HG03378 (cell line): Measurements from ENCODE around the gene MAB21L3.

Experiments
- ATAC-seq: cut with Tn5 transposase; IDR thresholded peaks from one replicate; pipeline ENCODE4 v1.9.1; 2021; ENCODE audit warnings: mild to moderate bottlenecking, moderate library complexity; ENCODE audit not compliant: unreplicated experiment

Gene MAB21L3

DNA sequence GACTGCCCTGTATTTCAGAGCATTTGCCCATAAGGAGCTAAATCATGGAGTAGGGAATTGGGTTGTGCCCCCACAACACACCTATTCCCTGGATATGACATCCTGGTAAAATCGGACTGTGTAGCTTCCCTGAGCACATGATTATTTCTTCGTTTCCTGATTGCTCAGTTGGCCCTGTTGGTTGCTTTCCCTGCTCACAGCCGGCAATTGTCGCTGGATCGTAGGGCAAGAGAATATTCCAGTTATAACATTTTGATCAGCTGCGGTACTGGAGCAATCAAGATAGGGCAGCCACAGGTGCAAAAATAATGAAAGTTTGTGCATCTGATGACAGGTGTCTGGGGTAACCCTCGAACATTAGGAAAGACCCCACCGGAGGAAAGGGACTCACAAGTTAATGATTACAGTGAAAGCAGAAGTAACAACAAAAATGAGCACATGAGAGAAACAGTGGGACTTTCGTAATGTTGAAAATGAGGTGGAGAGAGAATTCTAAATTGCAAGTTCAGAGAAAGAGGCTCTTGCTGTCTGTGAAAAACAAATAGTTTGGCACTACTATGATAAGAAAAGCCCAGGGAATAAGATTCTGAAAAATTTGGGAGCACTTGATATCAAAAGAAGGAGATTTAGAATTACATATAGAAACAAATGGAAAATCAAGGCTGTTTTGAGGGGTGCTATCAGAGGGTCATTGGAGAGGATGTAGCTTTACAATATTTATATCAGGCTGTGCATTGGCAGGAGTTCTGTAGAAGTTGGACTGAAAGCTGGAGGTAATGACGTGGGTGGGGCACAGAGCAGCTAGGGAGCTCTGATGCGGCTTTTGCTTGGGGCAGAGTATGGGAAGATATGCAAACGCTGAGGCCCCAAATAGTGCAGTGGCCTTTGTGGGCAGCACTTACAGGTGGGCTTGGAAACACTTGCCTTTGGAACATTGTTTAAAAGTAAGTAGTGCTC, at the start of gene MAB21L3:
TSS of gene MAB21L3 (plus strand) at position 833 of the 957 bp plus-strand sequence. CDS start 1,217 bp downstream, outside the sequence.
- ATAC-seq: peak; percentile 72

GRCh38 chr1:116062201-116062600, 49.0 kb upstream of the MAB21L3 start:
- no peak for ATAC-seq

DNA sequence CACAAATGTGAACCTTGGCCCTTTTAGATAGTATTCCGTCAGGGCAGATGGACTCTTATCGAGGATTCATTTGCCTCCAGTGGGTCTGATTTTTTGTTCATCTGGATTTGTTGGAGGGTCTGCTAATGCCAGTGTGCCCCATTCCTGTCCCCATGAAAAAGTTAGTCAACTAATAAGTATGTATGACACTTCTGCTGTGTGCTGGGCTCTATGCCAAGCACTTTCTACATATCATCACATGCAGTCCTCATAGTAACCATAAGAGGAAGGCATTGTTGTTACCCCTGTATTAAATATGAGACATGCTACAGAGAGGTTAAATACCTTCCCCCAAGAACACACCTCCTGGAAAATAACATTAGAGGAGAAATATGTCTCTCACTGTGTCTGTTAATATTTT, 46.6 kb upstream of the MAB21L3 start:
- no peak for ATAC-seq

- ATAC-seq: no peak
These were observed 44.2 kb upstream of the MAB21L3 start for GRCh38 chr1:116066868-116067565.

- ATAC-seq: no peak
These were observed 43.7 kb upstream of the MAB21L3 start for GRCh38 chr1:116067566-116067890.

DNA sequence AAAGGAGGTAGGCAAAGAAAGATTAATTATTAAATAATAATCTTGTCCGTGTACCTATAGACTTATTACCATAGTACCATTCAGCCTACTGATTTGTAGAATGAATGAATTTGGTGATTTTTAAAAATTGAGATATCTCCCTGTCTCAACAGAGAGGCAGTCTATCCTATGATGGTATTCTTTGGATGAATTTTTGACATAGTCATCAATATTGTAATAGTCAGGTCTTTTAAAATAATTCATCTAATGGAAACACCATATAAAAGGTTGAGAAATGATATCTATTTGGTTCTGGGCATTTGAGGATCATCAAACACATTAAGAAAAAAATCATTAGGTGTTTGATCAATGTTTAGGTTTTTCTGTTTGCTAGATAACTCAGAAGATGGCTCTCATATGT, 35.6 kb upstream of the MAB21L3 start:
- ATAC-seq: no peak

- ATAC-seq: no peak
These were observed 35.2 kb upstream of the MAB21L3 start for GRCh38 chr1:116075990-116076389.

GRCh38 chr1:116076831-116077230, 34.4 kb upstream of the MAB21L3 start:
- no peak for ATAC-seq

DNA sequence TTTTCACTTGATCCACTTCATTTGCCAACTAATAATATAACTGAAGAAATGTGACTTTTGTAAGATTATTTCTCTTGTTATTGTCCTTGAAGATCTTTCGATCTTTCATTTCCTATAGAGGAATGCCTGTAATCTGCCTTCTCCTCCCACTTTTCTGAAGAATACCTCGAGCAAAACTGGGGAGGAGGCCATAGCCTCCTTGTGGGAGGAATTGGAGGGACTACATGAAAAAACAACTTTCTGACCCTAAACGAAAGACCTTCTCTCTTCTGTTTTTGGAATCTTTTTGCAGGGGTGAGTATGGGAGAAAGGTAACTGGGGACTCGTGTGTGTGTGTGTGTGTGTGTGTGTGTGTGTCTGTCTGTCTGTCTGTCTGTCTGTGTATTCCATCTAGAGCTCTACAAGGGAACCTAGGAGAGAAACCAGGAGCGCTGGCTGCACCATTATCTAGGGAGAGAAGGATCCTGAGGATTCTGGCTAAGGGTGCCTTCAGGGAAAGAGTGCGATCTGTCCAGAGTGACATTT, 32.4 kb upstream of the MAB21L3 start:
- no peak for ATAC-seq

GRCh38 chr1:116087628-116088027, 23.6 kb upstream of the MAB21L3 start:
- ATAC-seq: no peak

DNA sequence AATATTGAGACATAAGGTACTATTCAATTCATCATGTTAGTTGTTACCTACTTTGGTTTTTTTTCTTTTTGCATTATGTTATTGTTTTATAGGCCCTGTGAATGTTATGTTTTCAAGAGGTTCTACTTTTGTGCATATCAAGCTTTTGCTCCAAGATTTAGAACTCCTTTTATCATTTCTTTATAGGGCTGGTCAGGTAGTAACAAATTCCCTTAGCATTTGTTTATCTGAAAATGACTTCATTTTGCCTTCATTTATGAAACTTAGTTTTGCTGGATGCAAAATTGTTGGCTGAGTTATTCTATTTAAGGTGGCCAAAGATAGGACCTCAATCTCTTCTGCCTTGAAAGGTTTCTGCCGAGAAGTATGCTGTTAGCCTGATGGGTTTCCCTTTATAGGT, 21.3 kb upstream of the MAB21L3 start:
- no peak for ATAC-seq

DNA sequence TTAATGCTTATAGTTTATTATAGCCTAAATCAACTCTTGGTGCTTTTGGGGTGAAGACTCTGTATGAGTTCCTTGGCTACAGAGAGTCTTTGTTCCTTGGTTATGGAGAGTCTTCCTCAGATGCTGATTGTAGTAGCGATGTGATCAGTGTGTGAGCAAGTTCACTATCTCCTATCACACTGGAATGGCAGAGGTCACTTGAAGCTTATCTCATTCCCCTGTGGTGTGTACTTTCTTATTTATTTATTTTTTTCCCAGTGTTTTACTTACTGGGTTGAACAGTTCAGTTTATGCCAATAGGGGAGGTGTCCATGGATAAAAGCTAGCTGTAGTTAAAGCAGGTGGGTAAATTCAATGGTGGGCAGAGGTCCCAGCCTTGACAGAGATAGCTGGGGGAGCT, 20.1 kb upstream of the MAB21L3 start:
- no peak for ATAC-seq

- ATAC-seq: no peak
These were observed 18.3 kb upstream of the MAB21L3 start for GRCh38 chr1:116092752-116093489.

- ATAC-seq: no peak
These were observed 16.2 kb upstream of the MAB21L3 start for GRCh38 chr1:116095027-116095426.

DNA sequence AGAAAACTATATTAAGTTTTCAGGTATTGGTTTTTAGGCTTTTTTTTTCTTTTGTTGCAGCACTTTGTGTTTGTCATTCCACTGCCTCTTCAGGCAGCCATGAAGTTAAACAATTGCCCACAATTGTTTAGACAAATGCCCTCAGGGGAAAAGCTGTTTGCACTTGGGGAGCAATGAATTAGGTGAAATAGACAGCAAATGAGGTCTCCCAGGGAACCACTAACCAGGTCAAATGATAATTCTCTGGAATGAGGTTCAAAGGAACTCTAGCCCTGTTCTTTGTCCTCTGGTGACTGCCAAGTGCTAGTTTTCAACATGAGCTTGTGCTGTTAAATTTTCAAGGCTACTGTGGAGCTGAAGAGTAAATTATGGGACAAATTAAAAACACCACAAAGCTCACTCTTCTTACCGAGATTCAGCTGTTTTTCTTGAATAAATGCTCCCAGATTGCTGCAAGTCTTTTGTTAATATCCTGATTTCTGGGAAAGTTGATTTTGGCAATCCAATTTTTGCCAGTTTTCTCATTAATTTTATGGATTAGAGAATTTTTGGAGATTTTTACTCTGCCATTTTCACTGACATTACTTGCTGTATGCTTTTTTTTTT, 15.1 kb upstream of the MAB21L3 start:
- ATAC-seq: no peak

- no peak for ATAC-seq
These were observed 13.6 kb upstream of the MAB21L3 start for GRCh38 chr1:116097626-116098025.

- ATAC-seq: no peak
These were observed 11.8 kb upstream of the MAB21L3 start for GRCh38 chr1:116099379-116099778.

GRCh38 chr1:116099919-116100318, 11.3 kb upstream of the MAB21L3 start:
- no peak for ATAC-seq

DNA sequence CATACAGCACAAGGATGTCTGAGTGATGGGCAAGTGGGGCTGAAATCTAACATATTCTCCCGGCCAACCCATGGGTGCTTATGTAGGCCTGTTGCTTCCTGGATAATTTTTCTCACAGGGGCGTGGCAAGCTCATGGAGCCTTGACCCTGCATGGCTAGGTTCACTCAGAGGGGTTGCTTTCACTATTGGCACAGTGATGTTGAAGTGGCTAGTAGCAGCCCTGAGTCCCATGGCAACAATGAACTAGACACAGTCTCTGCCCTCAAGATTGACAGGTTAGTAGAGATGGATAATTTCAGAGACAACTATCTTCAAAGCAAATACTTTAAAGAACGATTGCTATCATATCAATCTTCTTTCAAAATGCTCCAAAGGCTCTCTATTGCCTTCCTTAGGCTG, 6.5 kb upstream of the MAB21L3 start:
- no peak for ATAC-seq

DNA sequence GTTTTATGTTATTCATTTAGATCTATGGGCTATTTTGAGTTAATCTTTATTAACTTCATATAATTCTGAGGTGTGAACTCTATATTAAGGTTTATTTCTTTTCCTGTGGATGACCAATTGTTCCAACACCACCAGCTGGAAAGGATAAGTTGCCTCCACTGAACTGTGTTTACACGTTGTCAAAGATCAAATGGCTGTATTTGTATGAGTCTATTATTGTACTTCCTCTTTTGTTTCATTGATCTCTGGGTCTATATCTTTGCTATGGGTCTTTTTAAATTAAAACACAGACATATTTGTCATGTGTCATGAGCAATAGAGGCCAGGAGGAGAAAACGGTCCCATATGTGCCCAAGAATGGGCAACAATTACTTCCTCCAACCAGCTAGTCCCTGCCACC, 5.2 kb upstream of the MAB21L3 start:
- no peak for ATAC-seq

DNA sequence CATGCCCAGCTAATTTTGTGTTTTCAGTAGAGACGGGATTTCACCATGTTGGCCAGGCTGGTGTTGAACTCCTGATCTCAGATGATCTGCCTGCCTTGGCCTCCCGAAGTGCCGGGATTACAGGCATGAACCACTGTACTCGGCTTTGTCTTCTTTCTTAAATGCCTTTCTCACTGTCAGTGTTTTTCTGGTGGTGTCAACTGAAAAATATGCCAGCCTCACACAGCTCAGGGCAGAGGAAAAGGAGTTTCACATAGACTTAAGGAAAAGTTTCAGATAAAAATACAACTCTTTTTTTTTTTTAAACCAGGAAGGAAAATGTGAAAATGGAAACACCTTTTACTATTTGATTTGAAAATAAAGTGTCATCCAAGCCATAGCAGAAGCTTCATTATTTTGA, 4.6 kb upstream of the MAB21L3 start:
- no peak for ATAC-seq
